Upper lobe of left lung (tissue), 6 donors: ENCODE data around the gene ALS2CL. TPM values are rescaled to one million over a fixed set of nuclear protein-coding genes. Genes with fewer than 3 reads are reported as not detected.
A peak's percentile ranks its signal among the peaks of the same experiment; 100 is the strongest.

ENCODE experiments used
- ATAC-seq, 2 donors: fragments of 200-7000 bp; cut with Tn5 transposase; one replicate each; pipeline ENCODE4 v1.9.1; 2022; ENCODE audit warnings: mild to moderate bottlenecking in 2 of 2, moderate library complexity in 2 of 2; ENCODE audit not compliant: low FRiP score in 2 of 2
- DNase-seq, 2 donors: peaks; one replicate each; pipeline ENCODE4 v3.0.0-alpha.2; 2019 to 2020
- H3K27ac ChIP-seq, 4 donors: fragments of 200-600 bp; sonication (generic); one replicate each; pipeline ENCODE4 v1.5.1; 2016 to 2019
- H3K27me3 ChIP-seq, 4 donors: fragments of 200-600 bp; sonication (generic); one replicate each; pipeline ENCODE4 v1.5.1; 2017 to 2019
- H3K36me3 ChIP-seq, 4 donors: fragments of 200-600 bp; sonication (generic); one replicate each; pipeline ENCODE4 v1.5.1; 2016 to 2019
- H3K4me1 ChIP-seq, 4 donors: fragments of 200-600 bp; sonication (generic); one replicate each; pipeline ENCODE4 v1.5.1; 2018 to 2019
- H3K4me3 ChIP-seq, 4 donors: fragments of 200-600 bp; sonication (generic); one replicate each; pipeline ENCODE4 v1.5.1; 2017 to 2019; ENCODE audit warnings: mild to moderate bottlenecking in 2 of 4, moderate library complexity in 1 of 4
- H3K9me3 ChIP-seq, 4 donors: fragments of 200-600 bp; sonication (generic); one replicate each; pipeline ENCODE4 v1.5.1; 2018 to 2019
- EP300 ChIP-seq, 4 donors: sonication (generic); formaldehyde crosslinking; IDR thresholded peaks; one replicate each; pipeline ENCODE4 v1.5.1; 2017; ENCODE audit warnings: antibody characterized with exemption in 4 of 4, control low read depth in 2 of 4
- POLR2A ChIP-seq, 4 donors: fragments of 450-650 bp; IDR thresholded peaks; one replicate each; pipeline ENCODE4 v1.5.1; 2016 to 2017; ENCODE audit warnings: antibody characterized with exemption in 4 of 4, mild to moderate bottlenecking in 2 of 4
- POLR2AphosphoS5 ChIP-seq, 2 donors: sonication (generic); formaldehyde crosslinking; IDR thresholded peaks; one replicate each; pipeline ENCODE4 v1.5.1; 2017; ENCODE audit warnings: antibody characterized with exemption in 2 of 2
- WGBS, 2 donors: methylation state at CpG; one replicate each; pipeline ENCODE4 v1.1.5; 2017 to 2018; 5-methylcytosine and 5-hydroxymethylcytosine counted together
- total RNA-seq, 6 donors: library from RNA; depleted of rRNA in 4 of 6; stranded (reverse); fragments of >200 nt in 4 of 6; gene quantifications; one replicate each; pipeline versions ENCODE4 v1.1.0 to v1.2.1, GENCODE V29; 2016 to 2021
- TF ChIP-seq, protein P1 (sequence below), 6 experiments: fragments of 450-650 bp in 4 of 6; fragments of 200-600 bp in 2 of 6; sonication (generic) in 2 of 6; IDR thresholded peaks; one replicate each; pipeline ENCODE4 v1.5.1; 2016 to 2019; ENCODE audit warnings: antibody characterized with exemption in 6 of 6
- donor health status: DM: no; HTN: no; CAD: no; lungs with moderate emphysema.
- donor health status: DM: no; HTN: yes; CAD: no; lungs with severe emphysema.

Gene ALS2CL
- total RNA-seq, 6 donors from 2014 or later: 54.2 to 299 (median 66.9) TPM

DNA sequence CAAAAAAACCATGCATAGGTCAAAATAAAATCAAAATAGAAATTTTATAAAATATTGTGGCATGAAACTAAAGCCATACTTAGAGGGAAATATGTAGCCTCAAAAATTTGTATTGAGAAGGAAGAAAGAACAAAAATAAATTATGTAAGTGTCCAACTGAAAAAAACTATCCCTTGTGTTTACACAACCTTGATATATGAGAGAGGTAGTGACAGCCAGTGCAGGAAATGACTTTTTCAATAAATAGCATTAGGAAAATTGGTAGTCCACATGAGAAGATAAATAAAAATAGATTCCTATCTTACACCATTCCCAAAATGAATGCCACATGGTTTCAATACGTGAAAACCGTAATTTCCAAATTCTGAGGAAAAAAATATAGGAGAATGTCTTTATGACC is 37.3 kb upstream of the ALS2CL start:
- 73 to 86% methylated on average over 2 of the region's 2 CpGs for WGBS, 2 donors

DNA sequence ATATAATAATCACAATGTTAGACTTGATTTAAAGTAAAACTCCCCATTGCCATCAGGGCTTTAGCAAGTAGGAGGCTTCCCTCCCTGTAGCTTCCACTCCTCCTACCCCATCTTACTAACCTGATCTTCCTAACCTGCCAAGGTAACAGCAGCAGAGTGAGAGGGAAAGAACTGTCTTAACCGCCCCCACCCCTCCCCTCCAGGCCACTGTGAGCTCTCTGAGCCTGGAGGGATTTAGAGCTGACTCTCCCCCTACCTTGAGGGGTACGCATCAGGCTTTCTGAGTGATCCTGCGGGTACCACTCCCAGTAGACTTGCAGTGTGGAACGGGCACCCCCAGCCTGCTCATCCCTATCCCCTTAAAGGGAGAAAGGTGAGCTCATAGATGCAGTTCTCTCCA is 35.6 kb upstream of the ALS2CL start:
- no peak for TF ChIP-seq EP300 (IDR thresholded peaks at IDR 0.05)
- no peak for TF ChIP-seq POLR2A (IDR thresholded peaks at IDR 0.05)
- no peak for TF ChIP-seq POLR2AphosphoS5 (IDR thresholded peaks at IDR 0.05)
- TF ChIP-seq, protein P1, sequence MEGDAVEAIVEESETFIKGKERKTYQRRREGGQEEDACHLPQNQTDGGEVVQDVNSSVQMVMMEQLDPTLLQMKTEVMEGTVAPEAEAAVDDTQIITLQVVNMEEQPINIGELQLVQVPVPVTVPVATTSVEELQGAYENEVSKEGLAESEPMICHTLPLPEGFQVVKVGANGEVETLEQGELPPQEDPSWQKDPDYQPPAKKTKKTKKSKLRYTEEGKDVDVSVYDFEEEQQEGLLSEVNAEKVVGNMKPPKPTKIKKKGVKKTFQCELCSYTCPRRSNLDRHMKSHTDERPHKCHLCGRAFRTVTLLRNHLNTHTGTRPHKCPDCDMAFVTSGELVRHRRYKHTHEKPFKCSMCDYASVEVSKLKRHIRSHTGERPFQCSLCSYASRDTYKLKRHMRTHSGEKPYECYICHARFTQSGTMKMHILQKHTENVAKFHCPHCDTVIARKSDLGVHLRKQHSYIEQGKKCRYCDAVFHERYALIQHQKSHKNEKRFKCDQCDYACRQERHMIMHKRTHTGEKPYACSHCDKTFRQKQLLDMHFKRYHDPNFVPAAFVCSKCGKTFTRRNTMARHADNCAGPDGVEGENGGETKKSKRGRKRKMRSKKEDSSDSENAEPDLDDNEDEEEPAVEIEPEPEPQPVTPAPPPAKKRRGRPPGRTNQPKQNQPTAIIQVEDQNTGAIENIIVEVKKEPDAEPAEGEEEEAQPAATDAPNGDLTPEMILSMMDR (IDR thresholded peaks at IDR 0.05): no peak
- no peaks in the 10 kb centered on the region for H3K36me3 ChIP-seq
- DNase-seq (peak in 1 of 2 donors; percentile 6), ATAC-seq (no peak)
- no peak overlapping the region for H3K4me3 ChIP-seq
- no peaks in the 10 kb centered on the region for H3K4me1 ChIP-seq
- H3K27ac ChIP-seq: no peak overlapping the region
- H3K9me3 ChIP-seq: no peaks in the 10 kb centered on the region
- WGBS, 2 donors: 92 to 98% methylated on average over 4 of the region's 4 CpGs
- no peaks in the 10 kb centered on the region for H3K27me3 ChIP-seq

More for the DNA sequence above, 37.3 kb upstream of the ALS2CL start:
- TF ChIP-seq POLR2AphosphoS5 (IDR thresholded peaks at IDR 0.05) (no peak), EP300 (IDR thresholded peaks at IDR 0.05) (no peak), POLR2A (IDR thresholded peaks at IDR 0.05) (no peak)
- TF ChIP-seq, protein P1 (IDR thresholded peaks at IDR 0.05): no peak
- Histone ChIP-seq H3K27me3 (no peaks in the 10 kb centered on the region), H3K36me3 (no peaks in the 10 kb centered on the region), H3K4me3 (no peak overlapping the region), H3K4me1 (no peaks in the 10 kb centered on the region), H3K27ac (no peak overlapping the region), H3K9me3 (no peaks in the 10 kb centered on the region)
- DNase-seq (no peak), ATAC-seq (no peak)

DNA sequence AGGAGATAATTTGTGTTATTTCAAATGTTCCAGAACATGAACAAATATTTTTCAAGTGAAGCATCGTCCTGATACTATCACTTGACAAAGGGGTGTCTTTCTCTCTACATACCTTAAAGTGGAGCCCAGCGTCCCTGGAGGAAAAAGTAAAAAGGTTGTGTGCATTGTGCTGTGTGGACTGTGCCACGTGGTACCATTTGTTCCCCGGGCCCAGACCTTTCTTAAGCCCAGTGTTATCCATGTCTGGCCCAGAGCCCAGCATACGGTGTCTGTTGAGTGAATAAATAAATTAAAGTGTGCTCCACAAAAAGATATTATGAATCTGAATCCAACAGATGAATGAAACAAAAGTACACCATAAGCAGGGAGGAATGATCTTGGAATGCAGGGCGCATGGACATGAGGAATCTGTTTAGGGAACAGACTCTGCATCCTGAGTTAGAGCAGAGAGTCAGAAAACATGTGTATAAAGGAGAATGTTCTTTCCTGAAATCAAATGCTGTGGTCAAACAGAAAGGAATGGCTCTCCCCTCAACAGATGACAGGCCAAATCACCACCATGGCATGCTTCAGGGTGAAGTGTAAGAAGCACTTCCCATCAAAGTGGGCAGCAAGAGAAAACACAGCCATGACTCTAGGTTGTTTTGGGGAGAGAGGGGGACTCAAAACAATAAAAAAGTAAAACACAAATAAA is 32.3 kb upstream of the ALS2CL start:
- no peaks in the 10 kb centered on the region for H3K4me1 ChIP-seq
- TF ChIP-seq, protein P1 (IDR thresholded peaks at IDR 0.05): no peak
- no peak for TF ChIP-seq EP300 (IDR thresholded peaks at IDR 0.05)
- TF ChIP-seq POLR2A (IDR thresholded peaks at IDR 0.05): no peak
- no peak for TF ChIP-seq POLR2AphosphoS5 (IDR thresholded peaks at IDR 0.05)
- DNase-seq (no peak), ATAC-seq (no peak)
- no peaks in the 10 kb centered on the region for H3K36me3 ChIP-seq
- WGBS, 2 donors: 62 to 65% methylated on average over 6 of the region's 6 CpGs
- H3K4me3 ChIP-seq: no peak overlapping the region
- no peaks in the 10 kb centered on the region for H3K9me3 ChIP-seq
- H3K27ac ChIP-seq: no peak overlapping the region
- no peaks in the 10 kb centered on the region for H3K27me3 ChIP-seq

DNA sequence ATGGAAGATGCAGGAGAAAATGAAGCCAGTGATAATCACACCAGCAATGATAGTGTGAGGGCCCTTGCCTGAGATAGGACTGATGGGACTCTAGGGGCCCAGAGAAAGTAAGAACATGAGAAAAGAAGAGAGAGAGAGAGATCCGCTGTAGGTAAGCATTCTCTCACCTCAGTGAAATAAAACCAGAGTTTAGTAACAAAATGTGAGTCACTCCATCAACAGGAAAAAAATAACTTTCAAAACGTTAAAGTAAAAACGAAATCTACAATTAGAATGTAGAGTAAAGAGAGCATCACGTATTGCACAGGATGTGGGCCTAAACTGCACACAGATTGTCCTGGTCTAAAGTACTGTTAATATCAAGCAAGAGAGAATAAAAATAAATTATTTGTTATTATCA is 30.9 kb upstream of the ALS2CL start:
- H3K4me3 ChIP-seq: no peak overlapping the region
- DNase-seq (no peak), ATAC-seq (no peak)
- WGBS, 2 donors: 63 to 83% methylated on average over 4 of the region's 4 CpGs
- no peaks in the 10 kb centered on the region for H3K9me3 ChIP-seq
- H3K36me3 ChIP-seq: no peaks in the 10 kb centered on the region
- H3K4me1 ChIP-seq: no peaks in the 10 kb centered on the region
- TF ChIP-seq POLR2AphosphoS5 (IDR thresholded peaks at IDR 0.05): no peak
- no peak for TF ChIP-seq EP300 (IDR thresholded peaks at IDR 0.05)
- TF ChIP-seq, protein P1 (IDR thresholded peaks at IDR 0.05): no peak
- no peak for TF ChIP-seq POLR2A (IDR thresholded peaks at IDR 0.05)
- H3K27me3 ChIP-seq: no peaks in the 10 kb centered on the region
- no peak overlapping the region for H3K27ac ChIP-seq

DNA sequence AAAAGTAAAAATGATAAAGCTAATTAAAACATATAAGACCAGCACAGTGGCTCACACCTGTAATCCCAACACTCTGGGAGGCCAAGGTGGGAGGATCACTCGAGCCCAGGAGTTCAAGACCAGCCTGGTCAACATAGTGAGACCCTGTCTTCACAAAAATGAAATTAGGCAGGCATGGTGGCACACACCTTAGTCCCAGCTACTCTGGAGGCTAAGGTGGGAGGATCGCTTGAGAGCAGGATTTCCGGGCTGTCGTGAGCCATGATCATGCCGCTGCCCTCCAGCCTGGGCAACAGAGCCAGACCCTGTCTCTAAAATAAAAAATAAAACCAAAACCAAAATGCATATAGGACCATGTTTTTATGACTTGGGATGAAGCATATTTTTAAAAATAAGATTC is 29.0 kb upstream of the ALS2CL start:
- Histone ChIP-seq H3K27me3 (peaks cover 0 to 8% (median 0%) of the 10 kb centered on the region in 4 donors), H3K9me3 (no peaks in the 10 kb centered on the region), H3K4me3 (no peak overlapping the region), H3K27ac (no peak overlapping the region), H3K36me3 (no peaks in the 10 kb centered on the region), H3K4me1 (peaks cover 0 to 5% (median 0%) of the 10 kb centered on the region in 4 donors)
- WGBS, 2 donors: 91 to 95% methylated on average over 5 of the region's 5 CpGs
- TF ChIP-seq POLR2AphosphoS5 (IDR thresholded peaks at IDR 0.05): no peak
- TF ChIP-seq, protein P1 (IDR thresholded peaks at IDR 0.05): no peak
- no peak for TF ChIP-seq EP300 (IDR thresholded peaks at IDR 0.05)
- no peak for TF ChIP-seq POLR2A (IDR thresholded peaks at IDR 0.05)
- ATAC-seq (no peak), DNase-seq (no peak)
